ENCODE measurements around the gene THRB.
A peak's percentile ranks its signal among the peaks of the same experiment; 100 is the strongest.
"Not testable (repeated sequence)": the region's sequence is repeated elsewhere in the genome, so short reads cannot be mapped to it uniquely, and the experiment has no call there.

Gene THRB

DNA sequence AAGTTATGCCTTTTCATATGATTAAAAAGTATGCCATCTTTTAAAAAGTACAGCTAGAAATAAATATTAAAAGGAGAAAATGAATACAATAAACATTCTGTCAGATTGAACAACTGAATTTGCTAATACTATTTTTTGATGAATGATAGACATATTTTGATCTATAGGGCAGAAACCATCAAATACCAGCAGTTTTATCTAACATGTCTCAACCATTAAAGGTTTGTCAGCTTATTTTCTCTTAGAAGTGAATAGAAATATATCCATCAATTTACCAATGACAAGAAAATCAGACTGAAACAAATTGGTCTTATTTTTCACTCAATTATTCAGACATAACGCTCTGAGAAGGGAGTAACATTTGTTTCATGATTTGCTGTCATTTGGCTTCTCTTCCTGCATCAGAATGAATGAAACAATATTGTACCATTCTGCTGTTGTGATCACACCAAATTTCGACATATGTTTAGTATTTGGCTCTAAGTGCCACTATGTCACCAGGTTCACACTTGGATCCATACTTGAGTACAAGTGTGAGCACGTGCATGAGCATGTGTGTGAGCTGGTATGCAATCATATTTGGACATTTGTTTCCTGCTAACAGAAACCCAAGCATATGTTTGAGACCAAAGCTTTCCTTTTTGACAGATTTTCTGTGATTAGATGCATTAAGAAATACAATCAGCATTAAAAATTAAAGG, 86.5 kb downstream of the THRB start:
- DNase-seq (ENCODE audit: low read depth, low spot score), result no peak

DNA sequence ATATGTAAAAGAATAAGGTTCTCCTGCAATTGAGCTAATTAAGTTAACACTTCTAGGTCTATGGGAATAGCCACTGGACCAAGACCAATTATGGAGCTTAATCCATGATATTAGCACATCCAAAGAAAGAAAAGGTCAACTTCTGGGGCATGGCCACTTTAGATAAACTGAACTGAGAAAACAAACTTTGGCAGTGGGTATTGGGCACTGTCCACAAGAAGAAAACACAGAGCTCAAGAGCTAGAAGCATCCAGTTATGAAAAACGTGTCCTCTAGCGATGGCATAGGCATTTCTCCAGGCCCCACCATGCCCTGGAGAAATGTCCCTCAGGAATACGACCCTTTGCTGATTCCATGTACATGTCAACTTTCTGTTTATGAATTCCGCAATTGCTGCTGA, 87.8 kb downstream of the THRB start:
- DNase-seq (ENCODE audit: low read depth, low spot score), result no peak

DNA sequence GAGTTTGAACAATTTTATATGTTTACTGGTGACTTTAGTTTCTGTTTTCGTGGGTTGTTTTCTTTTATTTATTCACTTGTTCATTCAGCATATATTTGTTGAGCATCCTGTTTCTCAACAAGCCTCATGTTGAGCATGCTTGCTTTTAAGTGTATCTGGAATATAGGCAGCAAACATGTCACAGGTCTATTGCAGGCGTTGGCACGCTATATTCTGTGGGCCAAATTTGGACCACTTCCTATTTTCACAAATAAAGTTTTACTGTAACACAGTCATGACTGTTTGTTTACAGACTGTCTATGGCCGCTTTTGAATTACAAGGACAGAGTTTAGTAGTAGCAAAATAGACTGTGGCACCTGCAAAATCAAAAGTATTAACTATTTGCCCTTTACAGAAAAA, 89.6 kb downstream of the THRB start:
- no peak for DNase-seq (ENCODE audit: low read depth, low spot score)

DNA sequence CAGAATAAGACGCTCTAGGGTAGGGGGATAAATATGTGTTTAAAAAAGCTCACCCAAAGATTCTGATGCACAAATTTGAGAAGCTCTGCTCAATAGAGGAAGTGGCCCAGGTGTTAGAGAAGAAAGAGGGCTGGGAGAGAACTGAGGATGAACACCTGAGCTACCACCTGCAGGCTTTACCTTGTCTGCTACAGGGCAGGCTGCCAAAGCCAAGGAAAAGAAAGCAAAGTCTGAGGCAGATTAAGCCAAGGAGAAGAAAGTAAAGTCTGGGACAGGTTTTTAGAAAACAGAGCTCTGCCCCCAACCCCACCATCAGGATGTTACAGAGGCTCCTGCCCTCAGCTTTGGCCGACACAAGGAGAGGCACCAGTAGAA, 92.9 kb downstream of the THRB start:
- no peak for DNase-seq (ENCODE audit: low read depth, low spot score)

DNA sequence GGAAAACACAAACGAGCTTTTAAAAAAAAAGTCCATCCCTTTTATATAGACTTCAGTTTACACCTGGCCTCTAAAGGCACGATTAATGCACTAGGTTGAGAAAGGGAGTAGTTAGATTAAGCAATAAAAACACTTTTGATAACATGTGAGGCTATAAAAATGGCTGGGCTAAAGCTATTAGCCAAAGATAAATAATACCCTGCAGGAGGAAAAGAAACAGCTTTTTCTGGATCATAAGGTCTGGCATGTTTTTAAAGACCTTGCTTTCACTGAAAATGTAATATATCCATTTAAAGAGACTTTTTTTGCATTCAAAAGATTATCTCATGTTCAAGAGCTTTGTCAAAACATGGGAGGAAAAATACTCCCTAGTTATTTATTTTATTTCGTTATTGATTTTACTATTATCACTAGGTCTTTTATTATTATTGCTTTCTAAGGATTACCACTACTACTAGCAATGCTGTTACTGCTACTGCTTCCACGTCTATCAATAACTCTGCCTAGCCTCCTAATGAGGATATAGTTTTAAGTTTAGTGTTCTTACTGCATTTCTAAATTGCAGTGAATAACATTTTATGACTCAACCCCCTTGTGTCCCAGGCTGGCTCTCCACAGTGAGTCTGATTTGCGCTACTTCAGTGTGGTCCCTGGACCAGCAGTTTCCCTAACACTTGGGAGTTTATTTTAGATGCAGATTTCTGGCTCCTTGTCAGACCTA, 93.4 kb downstream of the THRB start:
- no peak for DNase-seq (ENCODE audit: low read depth, low spot score)

DNA sequence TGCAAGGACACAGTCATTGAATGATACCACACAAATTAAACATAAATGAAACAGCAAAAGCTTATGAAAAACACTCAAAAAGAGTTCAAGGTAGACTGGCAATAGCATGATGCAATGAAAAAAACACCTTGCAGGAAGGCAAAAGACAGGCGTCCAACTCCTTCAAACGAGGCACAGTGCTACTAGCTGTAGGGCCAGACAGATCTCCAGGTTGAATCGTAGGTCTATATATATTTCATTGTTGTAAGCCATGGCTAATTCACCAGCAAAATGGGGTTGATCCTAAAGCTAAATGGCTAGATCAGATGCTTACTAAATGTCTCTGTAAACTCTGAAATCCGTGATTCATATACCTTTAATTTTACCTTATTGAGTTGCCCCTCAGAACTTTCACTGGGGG, 94.2 kb downstream of the THRB start:
- DNase-seq (ENCODE audit: low read depth, low spot score), result no peak

DNA sequence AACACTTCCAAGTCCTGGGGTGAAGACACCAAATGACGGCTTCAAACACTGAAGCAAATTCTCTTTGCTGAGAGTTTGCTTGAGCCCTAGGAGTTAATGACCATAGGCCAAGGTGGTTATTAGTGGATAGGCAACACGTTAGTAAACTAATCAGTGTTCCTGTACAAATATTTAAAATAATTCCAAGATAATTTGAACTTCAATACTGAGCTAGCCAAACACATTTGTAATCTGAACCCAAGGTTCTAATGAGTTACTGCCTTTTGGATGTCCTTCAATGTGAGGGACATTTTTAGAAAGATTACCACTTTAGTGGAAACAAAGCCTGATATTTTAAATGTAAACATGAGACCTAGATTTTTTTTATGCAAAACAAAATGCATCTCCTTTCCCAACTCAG, 94.6 kb downstream of the THRB start:
- no peak for DNase-seq (ENCODE audit: low read depth, low spot score)

DNA sequence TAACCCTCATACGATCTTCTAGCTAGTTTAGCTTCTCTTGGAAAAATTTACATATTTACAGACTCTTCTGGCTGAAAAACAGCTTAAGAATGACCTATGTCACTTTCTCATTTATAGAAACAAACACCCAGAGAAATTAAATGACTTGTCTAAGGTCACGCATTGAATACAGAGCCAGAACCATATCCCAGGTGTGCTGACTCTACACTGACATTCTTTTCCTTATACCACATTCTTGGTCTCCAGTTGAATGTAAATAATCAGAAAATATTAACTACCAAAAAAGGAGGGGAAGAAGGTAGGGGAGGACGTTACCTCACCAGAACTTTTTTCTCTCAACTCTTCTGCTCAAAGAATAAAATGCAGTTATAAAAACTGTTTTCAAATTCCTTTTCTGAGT, 95.0 kb downstream of the THRB start:
- DNase-seq (ENCODE audit: low read depth, low spot score), result no peak

DNA sequence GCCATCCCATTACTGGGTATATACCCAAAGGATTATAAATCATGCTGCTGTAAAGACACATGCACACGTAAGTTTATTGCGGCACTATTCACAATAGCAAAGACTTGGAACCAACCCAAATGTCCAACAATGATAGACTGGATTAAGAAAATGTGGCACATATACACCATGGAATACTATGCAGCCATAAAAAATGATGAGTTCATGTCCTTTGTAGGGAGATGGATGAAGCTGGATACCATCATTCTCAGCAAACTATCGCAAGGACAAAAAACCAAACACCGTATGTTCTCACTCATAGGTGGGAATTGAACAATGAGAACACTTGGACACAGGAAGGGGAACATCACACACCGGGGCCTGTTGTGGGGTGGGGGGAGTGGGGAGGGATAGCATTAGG, 95.9 kb downstream of the THRB start:
- DNase-seq (ENCODE audit: low read depth, low spot score), result not testable (repeated sequence)

DNA sequence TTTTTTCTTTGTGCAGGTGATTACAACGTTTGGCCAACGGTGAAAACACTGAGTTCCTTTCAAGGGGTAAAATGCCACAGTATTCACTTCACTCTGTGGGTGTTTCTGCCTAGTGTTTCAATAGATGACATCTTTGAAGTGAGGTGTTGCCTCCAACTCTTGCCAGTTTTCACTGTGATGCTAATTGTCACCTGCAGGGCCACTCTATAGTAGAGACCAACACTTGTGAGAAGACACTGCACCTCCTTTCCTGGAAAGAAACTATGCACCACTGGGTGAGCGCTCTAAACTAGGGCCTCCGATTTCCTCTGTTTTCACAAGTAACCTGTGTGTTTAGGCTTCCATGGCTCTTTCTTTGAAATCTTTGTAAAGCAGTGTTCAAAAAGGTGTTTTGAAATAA, 98.3 kb downstream of the THRB start:
- peak; percentile 37 for DNase-seq (ENCODE audit: low read depth, low spot score)

DNA sequence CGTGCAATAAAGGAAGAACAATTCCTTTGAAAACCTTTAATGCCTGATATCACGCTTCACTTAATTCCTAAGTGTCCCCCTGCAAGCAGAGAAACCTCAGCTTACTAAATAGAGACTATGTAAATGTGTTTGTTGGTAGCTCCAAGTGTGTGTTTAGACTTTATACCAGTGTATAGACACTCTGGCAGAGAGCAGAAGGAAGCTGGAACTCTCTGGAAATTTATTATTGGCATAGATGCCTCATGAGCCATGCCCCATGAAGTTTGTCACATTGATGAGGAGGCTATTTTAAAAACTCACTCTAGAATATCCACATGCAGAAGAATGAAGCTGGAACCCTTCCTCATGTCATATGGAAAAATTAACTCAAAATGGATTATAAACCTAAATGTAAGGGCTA, 99.9 kb downstream of the THRB start:
- no peak for DNase-seq (ENCODE audit: low read depth, low spot score)

DNA sequence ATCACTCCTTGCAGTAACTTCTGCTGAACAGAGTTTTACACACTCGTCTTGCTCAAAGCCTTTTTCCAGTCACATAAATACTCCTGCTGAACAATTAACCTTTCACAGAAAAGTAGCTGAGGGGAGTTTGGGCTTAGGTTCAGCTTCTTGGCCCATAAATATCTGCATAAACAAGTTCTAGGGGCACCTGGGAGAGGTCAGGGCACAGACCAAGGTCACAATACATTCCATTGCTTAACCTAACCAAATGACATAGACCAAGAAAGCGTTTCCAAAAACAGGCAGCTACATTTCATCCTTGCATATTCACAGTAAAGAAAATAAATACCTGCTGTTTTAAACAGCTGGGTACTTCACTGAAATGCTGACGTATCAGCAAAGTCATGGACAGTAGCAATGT, 101.3 kb downstream of the THRB start:
- no peak for DNase-seq (ENCODE audit: low read depth, low spot score)

DNA sequence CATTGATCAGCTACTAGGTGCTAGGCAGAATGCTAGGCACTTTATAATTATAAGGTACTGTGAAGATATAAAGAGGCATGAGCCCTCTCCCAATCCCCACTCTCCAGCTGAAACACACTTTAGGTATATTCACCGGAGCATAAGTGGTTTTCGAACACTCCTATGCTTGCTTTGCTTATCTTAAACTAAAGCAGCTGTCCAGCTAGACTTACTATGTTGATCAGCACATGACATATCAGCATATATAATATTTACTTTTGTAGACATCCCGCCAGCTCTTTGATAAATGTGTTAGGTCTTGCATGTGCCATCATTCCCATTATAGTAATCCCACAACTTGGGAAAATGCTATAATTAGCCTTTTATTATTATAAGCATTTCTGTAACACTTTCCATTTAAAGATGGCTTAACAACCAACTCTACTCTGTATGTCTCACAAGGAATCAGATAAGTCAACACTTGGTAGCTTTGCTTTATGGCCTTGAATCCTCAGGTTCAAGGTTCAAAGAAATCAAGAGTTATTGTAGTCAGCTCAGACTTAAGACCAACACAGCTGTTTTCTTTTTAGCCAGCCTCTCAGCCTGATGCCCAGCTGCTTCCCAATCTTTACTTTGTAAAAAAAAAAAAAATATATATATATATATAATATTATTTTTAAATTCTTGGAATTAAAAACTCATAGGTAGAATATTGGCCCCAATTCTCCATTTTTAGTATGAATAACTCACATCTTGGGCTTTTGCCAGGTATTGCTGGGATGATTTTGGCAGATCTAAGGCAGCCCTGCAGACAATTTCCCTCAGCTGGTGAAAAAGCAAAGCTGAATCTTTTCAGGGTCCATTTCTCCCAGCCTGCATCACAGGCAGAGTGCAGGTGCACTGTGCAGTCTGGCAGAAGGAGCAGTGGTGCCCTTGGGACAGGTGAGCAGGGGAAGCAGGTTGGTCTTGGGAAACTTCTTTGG, 104.2 kb downstream of the THRB start:
- no peak for DNase-seq (ENCODE audit: low read depth, low spot score)

DNA sequence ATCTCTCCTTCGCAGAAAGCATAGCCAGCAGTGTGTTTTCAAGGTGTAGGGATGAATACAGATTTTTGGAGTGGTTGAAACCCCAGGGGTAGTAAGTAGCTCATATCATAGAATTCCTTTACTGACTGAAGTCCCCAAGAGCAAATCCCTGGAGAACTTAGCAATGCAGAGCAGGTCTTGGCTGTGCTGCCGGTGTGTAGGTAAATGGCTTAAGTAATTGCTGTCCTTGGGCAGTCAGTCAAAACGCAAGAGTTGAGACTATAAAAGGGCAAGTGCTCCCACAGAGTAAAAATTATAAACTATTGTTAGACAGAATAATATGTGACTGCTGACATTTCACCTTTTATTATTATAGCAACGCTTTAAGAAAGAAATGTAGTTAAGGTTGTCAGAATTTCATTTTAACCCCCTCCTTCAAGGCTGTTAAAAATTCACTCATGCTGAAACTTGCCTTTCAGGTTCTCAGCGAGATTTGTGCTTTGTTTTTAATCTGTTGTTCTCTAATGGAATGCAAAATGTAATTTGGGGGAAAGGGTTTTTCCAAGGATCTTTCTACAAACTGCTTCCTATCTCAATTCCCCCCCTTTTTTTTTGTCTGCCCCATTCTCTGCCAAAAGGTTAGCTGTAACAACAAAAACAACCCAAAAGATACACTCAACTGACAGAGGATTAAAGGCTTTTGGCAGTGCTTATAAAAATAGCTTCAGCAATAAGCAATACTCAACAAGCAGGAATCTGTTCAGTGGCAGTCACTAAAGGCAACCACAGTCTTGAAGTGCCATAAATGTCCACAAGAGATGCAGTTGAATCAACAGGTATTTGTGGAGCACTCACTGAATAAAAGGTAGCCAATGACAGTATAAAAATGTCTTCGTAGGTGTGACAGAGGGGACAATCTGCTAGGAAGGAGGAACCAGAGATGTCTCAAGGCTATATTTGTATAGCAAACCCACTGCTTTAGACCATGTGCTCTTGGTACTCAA, 105.3 kb downstream of the THRB start:
- DNase-seq (ENCODE audit: low read depth, low spot score), result peak; percentile 38

DNA sequence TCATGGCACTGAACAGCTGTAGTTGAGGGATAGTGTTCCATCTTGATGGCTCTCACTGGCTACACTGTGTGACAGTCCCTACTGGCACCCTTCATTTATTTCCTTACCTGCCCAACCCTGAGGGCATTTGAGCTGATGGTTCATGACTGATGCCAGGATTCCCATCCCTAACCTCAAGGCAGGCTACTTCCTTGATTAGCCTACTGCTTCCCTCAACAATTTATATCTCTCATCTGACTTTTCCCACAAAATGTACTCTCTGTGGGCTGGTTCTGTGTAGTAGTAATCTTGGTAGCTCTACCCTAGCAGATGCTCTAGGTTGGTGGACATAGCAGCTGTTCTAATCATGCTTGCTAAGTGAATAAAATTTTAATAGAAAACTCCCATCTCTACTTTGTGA, 106.0 kb downstream of the THRB start:
- DNase-seq (ENCODE audit: low read depth, low spot score), result no peak

DNA sequence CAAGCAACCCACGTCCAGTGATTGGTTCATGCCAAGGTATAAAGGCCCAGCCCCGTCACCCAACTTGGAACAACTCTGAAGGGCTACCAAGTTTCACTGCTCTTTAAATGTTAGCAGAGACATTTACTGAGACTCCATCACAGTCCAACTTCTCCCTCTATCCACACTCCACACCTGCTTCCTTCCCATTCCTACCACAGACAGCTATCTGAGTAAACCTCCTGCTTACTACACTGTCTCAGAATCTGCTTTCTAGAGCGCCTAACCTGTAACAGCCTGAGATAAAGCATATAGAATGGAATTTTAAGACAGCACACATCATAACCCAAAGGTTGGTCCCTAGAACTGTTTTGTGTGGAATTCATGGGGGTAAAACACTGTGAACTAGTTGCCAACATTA, 106.5 kb downstream of the THRB start:
- no peak for DNase-seq (ENCODE audit: low read depth, low spot score)

DNA sequence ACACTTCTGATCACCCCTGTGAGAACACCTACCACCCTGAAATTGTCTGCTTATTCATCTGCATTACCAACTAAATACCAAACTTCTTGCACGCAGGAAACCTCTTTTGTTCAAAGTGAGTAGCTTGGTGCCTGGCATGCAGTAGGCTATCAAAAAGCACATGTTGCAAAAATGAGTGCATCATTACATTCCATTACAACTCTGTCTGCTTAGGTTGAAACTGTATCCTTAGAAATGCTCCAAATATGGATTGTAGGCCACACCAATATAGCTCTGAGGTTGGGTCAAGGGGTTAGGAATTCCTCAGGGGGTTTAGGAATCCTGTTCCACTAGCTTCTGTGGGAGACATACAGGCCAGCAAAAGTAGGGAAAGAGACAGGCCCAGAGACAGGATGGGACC, 107.2 kb downstream of the THRB start:
- no peak for DNase-seq (ENCODE audit: low read depth, low spot score)

DNA sequence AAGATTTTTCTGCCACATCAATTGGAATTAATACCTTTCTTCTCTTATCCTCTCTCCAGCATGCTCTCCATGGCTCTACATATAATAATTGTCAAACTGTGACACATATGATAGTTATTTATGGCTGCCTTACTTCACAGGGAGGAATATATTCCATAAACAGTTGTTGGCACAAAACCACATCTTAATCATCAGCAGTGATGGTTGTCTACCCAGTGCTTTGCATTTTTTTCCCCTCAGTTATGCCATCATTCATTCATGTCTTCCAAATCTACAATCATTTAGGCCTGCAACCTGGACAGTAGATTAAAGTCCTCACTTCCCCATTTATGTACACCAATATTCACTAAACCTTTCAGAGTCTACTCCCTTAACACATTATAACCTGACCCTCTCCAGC, 107.7 kb downstream of the THRB start:
- DNase-seq (ENCODE audit: low read depth, low spot score), result no peak

DNA sequence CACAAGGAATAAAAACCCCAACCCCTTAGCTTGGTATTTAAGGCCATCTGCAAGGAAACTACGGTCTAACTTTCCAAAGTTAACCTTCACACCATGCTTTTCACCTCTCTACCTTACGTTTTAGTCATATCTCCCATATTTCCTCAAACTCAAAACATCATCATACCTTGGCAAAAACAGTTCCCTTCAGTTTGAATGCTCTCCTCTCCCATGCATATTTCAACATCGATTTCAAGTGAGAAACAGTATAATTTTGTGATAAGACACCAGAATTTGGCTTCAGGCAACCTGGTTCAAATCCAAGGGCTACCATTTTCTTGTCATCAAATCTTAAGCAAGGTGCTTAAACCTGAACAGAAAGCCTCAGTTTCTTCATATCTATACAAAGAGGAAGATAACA, 108.2 kb downstream of the THRB start:
- DNase-seq (ENCODE audit: low read depth, low spot score), result no peak

DNA sequence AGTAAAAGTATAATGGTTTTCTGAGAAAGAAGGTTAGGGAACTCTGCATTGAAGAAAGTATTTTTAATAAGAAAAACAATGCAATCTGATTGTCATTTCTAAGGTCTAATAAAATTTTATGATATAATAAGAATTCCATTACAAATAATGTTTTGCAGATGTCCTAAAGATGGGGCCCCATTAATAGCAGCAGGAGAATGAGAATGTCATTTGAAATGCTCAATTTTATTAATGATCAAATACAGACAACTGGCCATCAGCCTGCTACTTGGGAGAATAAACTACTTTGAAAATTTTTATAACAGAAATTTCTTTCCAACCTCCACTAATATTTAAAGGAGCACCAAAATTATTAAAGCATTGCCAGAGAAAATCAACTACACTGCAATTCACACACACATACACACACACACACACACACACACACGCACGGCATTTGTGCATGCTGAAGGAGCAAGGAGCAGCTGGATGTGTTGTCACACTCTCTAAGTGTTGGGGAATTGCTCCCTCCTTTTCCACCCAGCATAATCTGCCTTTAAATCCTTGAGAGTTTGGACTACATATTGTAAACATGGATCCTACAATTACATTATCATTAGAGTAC, 109.5 kb downstream of the THRB start:
- no peak for DNase-seq (ENCODE audit: low read depth, low spot score)

DNA sequence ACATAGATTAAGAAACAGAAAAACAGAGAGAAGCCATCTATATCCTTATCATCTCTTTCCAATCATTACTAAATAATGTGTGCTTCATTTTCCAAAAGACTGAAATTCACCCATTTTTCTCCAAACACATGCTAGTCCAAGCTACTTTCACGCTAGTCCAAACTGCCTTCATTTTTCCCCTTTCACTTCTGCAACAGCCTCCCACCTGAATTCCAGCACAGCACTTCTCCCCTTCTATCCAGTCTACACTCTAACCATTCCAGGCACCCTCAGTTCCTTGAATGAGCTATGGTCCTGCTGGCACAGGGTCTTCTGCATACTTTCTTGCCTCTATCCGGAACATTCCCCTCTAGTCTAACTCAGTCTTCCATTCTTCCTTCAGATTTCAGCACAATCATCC, 112.0 kb downstream of the THRB start:
- DNase-seq (ENCODE audit: low read depth, low spot score), result no peak

All from ELF-1 (cell line).